Progenitor cell of endocrine pancreas (in vitro differentiated cells): ENCODE data around the gene RGPD8. TPM values are rescaled to one million over a fixed set of nuclear protein-coding genes. Genes with fewer than 3 reads are reported as not detected.

Source experiments
- DNase-seq: peaks from one replicate; pipeline ENCODE4 v3.0.0; 2021; ENCODE audit warnings: low spot score; ENCODE audit not compliant: unreplicated experiment
- H3K27ac Mint-ChIP-seq: 2 replicates; pipeline ENCODE4 v1.8.0; 2021; ENCODE audit warnings: mild to moderate bottlenecking, moderate library complexity, mixed read lengths
- H3K27me3 Mint-ChIP-seq: 2 replicates; pipeline ENCODE4 v1.8.0; 2021; ENCODE audit warnings: mixed read lengths
- H3K36me3 Mint-ChIP-seq: 2 replicates; pipeline ENCODE4 v1.8.0; 2022; ENCODE audit warnings: mixed read lengths; ENCODE audit not compliant: insufficient read depth
- H3K4me1 Mint-ChIP-seq: 2 replicates; pipeline ENCODE4 v1.8.0; 2021; ENCODE audit warnings: low read depth, mixed read lengths
- H3K4me3 Mint-ChIP-seq: 2 replicates; pipeline ENCODE4 v1.8.0; 2021; ENCODE audit warnings: low read depth, mild to moderate bottlenecking, moderate library complexity, mixed read lengths
- H3K9me3 Mint-ChIP-seq: 2 replicates; pipeline ENCODE4 v1.8.0; 2021; ENCODE audit warnings: low read depth, mixed read lengths
- total RNA-seq: library from RNA; stranded (reverse); gene quantifications from 2 replicates; pipeline ENCODE4 v1.2.1, GENCODE V29; 2021
- TF ChIP-seq, protein P1 (sequence below): fragments of 200-600 bp; sonication (generic); IDR thresholded peaks from one replicate; pipeline ENCODE4 v1.5.0; 2021; ENCODE audit warnings: antibody characterized with exemption, mild to moderate bottlenecking; ENCODE audit not compliant: unreplicated experiment

The RGPD8 gene
- total RNA-seq, 1 donor from 2014 or later = 11.3 TPM

DNA sequence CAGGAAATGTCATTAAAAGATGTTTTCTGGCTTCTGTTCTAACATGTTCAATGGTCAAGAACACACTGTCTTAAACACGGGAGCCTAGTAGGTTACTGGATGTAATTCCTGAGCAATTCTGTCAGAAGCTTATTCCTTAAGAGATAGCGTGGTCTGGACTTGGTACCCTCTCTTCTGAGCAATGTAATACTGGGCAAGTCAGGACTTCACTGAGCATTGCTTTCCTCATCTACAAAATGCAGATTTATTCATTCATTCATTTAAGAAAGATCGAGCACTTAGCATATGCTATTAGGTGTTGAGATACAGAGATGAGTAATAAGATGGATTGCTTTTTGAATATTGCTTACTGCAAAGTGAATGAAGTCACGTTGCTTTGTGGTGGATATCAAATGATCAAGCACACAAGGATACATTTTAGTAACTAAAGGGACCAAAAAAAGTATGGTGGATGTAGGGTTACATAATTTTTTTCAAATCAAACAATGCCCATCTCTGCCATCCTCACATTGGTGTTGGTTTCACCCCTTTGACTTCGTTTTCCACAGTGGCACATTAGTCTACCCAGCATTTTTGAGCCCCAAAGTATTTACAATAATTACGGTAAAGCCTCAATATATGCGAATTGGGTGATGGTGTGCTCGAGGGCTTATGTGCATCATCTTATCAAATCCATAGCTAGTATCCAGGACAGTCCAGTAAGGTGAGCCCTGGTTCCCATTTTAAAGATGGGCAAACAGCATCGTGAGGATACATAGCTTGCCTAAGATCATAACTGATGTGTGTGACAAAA is 92.8 kb downstream of the RGPD8 start:
- Mint-ChIP-seq H3K27me3 (no peaks in the 10 kb centered on the region), H3K9me3 (peaks cover 3% of the 10 kb centered on the region), H3K27ac (no peak overlapping the region), H3K4me1 (peaks cover 6% of the 10 kb centered on the region), H3K36me3 (no peaks in the 10 kb centered on the region), H3K4me3 (no peak overlapping the region)
- TF ChIP-seq, protein P1, sequence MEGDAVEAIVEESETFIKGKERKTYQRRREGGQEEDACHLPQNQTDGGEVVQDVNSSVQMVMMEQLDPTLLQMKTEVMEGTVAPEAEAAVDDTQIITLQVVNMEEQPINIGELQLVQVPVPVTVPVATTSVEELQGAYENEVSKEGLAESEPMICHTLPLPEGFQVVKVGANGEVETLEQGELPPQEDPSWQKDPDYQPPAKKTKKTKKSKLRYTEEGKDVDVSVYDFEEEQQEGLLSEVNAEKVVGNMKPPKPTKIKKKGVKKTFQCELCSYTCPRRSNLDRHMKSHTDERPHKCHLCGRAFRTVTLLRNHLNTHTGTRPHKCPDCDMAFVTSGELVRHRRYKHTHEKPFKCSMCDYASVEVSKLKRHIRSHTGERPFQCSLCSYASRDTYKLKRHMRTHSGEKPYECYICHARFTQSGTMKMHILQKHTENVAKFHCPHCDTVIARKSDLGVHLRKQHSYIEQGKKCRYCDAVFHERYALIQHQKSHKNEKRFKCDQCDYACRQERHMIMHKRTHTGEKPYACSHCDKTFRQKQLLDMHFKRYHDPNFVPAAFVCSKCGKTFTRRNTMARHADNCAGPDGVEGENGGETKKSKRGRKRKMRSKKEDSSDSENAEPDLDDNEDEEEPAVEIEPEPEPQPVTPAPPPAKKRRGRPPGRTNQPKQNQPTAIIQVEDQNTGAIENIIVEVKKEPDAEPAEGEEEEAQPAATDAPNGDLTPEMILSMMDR = no peak
- DNase-seq = no peak

DNA sequence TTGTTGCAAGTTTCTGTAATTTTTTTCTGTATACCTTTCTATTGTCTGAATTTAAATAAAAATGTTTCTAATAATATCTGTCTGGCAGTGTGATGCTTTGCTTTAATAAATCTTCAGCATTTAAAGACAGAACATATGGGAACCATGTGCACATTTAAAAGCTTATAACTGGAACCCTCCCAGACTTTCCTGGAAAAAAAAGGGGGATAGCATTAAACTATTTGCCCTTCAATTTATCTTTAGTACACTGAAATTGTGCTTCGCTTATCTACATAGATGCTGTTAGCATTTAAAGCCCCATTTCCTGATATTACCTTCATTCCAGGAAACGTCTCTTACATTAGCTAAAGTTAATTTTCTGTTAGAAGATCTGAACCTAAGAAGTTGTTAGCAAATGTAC is 93.5 kb downstream of the RGPD8 start:
- DNase-seq = no peak
- H3K36me3 Mint-ChIP-seq = no peaks in the 10 kb centered on the region
- no peak overlapping the region for H3K4me3 Mint-ChIP-seq
- H3K27me3 Mint-ChIP-seq = no peaks in the 10 kb centered on the region
- peaks cover 6% of the 10 kb centered on the region for H3K4me1 Mint-ChIP-seq
- no peaks in the 10 kb centered on the region for H3K9me3 Mint-ChIP-seq
- TF ChIP-seq, protein P1 = no peak
- H3K27ac Mint-ChIP-seq = no peak overlapping the region

DNA sequence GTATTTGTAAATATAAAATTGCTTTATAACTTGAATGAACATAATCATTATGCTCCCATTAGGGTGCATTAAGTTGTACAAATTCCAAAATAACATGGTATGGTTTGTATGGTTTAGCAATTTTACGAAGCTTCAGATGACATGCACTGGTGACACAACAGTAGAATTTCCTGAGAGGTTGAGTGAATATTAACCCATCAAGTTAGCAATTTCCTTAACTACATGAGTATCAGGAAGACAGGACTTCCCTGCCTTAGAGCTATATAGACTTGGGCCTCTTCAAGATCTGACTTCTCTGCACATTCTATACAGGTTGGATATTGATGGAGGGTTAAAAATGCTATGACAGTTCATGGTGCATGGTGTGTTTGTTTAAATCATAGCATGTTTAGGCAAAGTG is 97.8 kb downstream of the RGPD8 start:
- no peak overlapping the region for H3K27ac Mint-ChIP-seq
- peaks cover 6% of the 10 kb centered on the region for H3K4me1 Mint-ChIP-seq
- peaks cover 3% of the 10 kb centered on the region for H3K36me3 Mint-ChIP-seq
- H3K4me3 Mint-ChIP-seq = no peak overlapping the region
- DNase-seq = no peak
- TF ChIP-seq, protein P1 = no peak
- H3K27me3 Mint-ChIP-seq = no peaks in the 10 kb centered on the region
- H3K9me3 Mint-ChIP-seq = no peaks in the 10 kb centered on the region

DNA sequence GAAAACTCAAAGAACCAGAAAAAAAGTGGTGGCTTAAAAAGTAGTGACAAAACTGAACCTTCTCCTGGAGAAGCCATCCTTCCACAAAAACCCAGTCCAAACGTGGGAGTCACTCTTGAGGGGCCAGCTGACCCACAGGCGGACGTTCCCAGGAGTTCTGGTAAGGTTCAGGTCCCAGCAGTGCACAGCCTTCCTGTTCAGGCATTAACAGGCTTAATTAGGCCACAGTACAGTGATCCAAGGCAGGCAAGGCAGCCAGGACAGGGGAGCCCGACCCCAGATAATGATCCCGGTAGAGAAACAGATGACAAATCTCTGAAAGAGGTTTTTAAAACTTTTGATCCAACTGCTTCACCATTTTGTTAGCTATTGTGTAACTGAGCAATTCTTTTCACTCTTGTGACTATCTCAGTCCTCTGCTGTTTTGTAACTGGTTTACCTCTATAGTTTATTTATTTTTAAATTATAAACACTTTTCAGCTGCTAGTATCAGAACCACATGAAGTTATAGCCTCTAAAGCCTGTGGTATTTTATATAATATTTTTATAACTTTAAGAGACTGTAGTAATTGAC is 101.2 kb downstream of the RGPD8 start:
- no peak overlapping the region for H3K4me3 Mint-ChIP-seq
- no peaks in the 10 kb centered on the region for H3K4me1 Mint-ChIP-seq
- H3K27me3 Mint-ChIP-seq = no peaks in the 10 kb centered on the region
- H3K36me3 Mint-ChIP-seq = peaks cover 16% of the 10 kb centered on the region
- peaks cover 11% of the 10 kb centered on the region for H3K9me3 Mint-ChIP-seq
- TF ChIP-seq, protein P1 = no peak
- no peak for DNase-seq
- H3K27ac Mint-ChIP-seq = no peak overlapping the region

DNA sequence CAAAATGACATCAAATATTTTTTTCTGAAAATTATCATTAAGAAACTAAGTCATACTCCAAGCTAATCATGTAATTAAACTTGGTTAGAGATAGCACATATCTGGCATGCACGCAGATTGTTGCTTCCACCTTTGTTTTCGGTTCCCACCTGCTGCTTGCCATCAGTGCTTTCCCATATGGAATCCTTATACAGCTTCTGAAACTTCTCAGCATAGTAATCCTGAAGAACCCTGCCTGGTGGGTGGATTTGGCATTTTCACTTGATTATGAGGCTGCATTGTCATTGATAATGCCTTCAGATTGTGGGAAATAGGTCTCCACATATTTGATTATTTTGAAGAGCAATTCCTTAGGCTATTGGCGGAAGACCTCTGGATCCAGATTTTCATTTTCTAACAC is 110.5 kb downstream of the RGPD8 start:
- H3K4me1 Mint-ChIP-seq = peaks cover 6% of the 10 kb centered on the region
- TF ChIP-seq, protein P1 = no peak
- no peak overlapping the region for H3K27ac Mint-ChIP-seq
- no peak for DNase-seq
- no peaks in the 10 kb centered on the region for H3K27me3 Mint-ChIP-seq
- H3K9me3 Mint-ChIP-seq = peaks cover 13% of the 10 kb centered on the region
- H3K36me3 Mint-ChIP-seq = peaks cover 17% of the 10 kb centered on the region
- no peak overlapping the region for H3K4me3 Mint-ChIP-seq
